ENCODE data around the gene ST6GALNAC1. TPM values are rescaled to one million over a fixed set of nuclear protein-coding genes. Genes with fewer than 3 reads are reported as not detected.

Gene ST6GALNAC1
- total and polyA plus RNA-seq, 2 of the 8 experiments (the other 6 are each of a cell fraction or from before 2014, with no cell fraction given): not detected

DNA sequence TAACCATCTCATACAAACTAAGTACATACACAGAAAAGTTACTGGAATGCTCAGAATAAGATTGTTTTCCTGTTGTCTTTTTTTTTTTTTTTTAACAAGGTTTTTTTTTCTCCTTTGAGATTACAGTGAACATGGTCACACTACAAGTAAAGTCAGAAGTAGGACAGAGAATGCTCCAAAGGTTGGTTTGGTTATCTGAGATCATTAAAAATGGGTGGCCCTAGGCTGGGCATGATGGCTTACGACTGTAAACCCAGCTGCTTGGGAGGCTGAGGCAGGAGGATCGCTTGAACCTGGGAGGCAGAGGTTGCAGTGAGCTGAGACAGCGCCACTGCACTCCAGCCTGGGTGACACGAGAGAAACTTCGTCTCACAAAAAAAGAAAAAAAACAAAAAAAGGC is 6.9 kb upstream of the ST6GALNAC1 start:
- no peak overlapping the region for H2BK20ac ChIP-seq (ENCODE audit: low read length)
- H3K79me2 ChIP-seq (ENCODE audit: control insufficient read depth in 1 of 2, insufficient read depth in 2 of 2, low read length in 2 of 2): no peaks in the 10 kb centered on the region
- WGBS, 2 experiments (ENCODE audit: extremely low coverage in 1 of 2, insufficient coverage in 1 of 2, insufficient read length in 1 of 2, insufficient replicate concordance in 2 of 2, low coverage in 1 of 2, low lambda C conversion rate in 2 of 2, missing lambda C conversion rate in 1 of 2): 88% methylated on average over 5 of the region's 5 CpGs; no CpG with 5 or more reads in 1 of the 2 experiments
- no peaks in the 10 kb centered on the region for H3K23me2 ChIP-seq (ENCODE audit: low read depth, low read length)
- H4K20me1 ChIP-seq (replicated peaks in 1 of 2; ENCODE audit: control insufficient read depth in 1 of 2, insufficient read depth in 2 of 2, low read length in 2 of 2): no peaks in the 10 kb centered on the region
- H3K4me2 ChIP-seq (ENCODE audit: insufficient read depth in 1 of 2, low read depth in 2 of 2, low read length in 2 of 2): no peak overlapping the region
- H3K9ac ChIP-seq (replicated peaks in 1 of 4; ENCODE audit: extremely low read depth in 1 of 4, low read depth in 3 of 4, low read length in 3 of 4): no peak overlapping the region
- no peak overlapping the region for H2AK5ac ChIP-seq (ENCODE audit: low read depth, low read length)
- no peak overlapping the region for H2AFZ ChIP-seq (ENCODE audit: low read length)
- H3K56ac ChIP-seq (replicated peaks; ENCODE audit: insufficient read length, low read depth, low read length): no peak overlapping the region
- H2BK5ac ChIP-seq (ENCODE audit: low read depth, low read length): no peak overlapping the region
- no peak overlapping the region for H3K23ac ChIP-seq (ENCODE audit: insufficient read length)
- H3K4me3 ChIP-seq (ENCODE audit: extremely low read depth in 1 of 4, insufficient read depth in 2 of 4, low read depth in 3 of 4, low read length in 4 of 4): no peak overlapping the region
- no peak overlapping the region for H2BK12ac ChIP-seq (ENCODE audit: low read depth, low read length)
- H3K27me3 ChIP-seq (replicated peaks in 1 of 4; ENCODE audit: control insufficient read depth in 3 of 4, extremely low read depth in 1 of 4, insufficient read depth in 3 of 4, low read length in 3 of 4): no peaks in the 10 kb centered on the region
- DNase-seq (ENCODE audit: low read depth in 1 of 2, low spot score in 2 of 2) (no peak), FAIRE-seq (no peak)
- no peak overlapping the region for H4K91ac ChIP-seq (replicated peaks; ENCODE audit: insufficient read length, low read length)
- H3K4me1 ChIP-seq (replicated peaks in 1 of 4; ENCODE audit: control insufficient read depth in 3 of 4, insufficient read depth in 4 of 4, low read length in 3 of 4): no peaks in the 10 kb centered on the region
- 0 out of 4 replicates have a peak, but pooled peaks cover 0 to 3% of the 10 kb centered on the region in 2 experiments for H3K9me3 ChIP-seq (ENCODE audit: insufficient read depth in 2 of 2, low read depth in 1 of 2, low read length in 1 of 2)
- H3K27ac ChIP-seq (ENCODE audit: low read depth, low read length): no peak overlapping the region
- no peak overlapping the region for H2BK15ac ChIP-seq (ENCODE audit: low read length)
- H3K14ac ChIP-seq (ENCODE audit: insufficient read length): no peak overlapping the region
- H3K79me1 ChIP-seq (ENCODE audit: low read depth, low read length): no peaks in the 10 kb centered on the region
- no peak overlapping the region for H3K4ac ChIP-seq (replicated peaks; ENCODE audit: insufficient read length, low read depth, low read length)
- no peak overlapping the region for H4K5ac ChIP-seq (ENCODE audit: insufficient read length, low read depth, low read length)
- H2BK120ac ChIP-seq (replicated peaks; ENCODE audit: low read depth, low read length): no peak overlapping the region
- H3K18ac ChIP-seq (ENCODE audit: extremely low read depth, low read length): no peak overlapping the region
- POLR2A ChIA-PET (ENCODE audit: partially characterized antibody): no interaction called here
- no peaks in the 10 kb centered on the region for H3K36me3 ChIP-seq (ENCODE audit: control insufficient read depth in 2 of 4, insufficient read depth in 4 of 4, low read length in 3 of 4)
- H4K8ac ChIP-seq (ENCODE audit: extremely low read depth, insufficient read depth, low read length): no peak overlapping the region
- CTCF ChIA-PET (ENCODE audit: partially characterized antibody): interaction anchor here (1.0 to 2.1 kb wide), 4 partner anchors 24 to 30 kb away, joined by 3 to 5 read pairs (median 4); no protein-coding TSS in a partner anchor
- TF ChIP-seq TEAD4 (IDR thresholded peaks at IDR 0.05; ENCODE audit: low read depth, low read length): no peak
- TF ChIP-seq, protein P1, sequence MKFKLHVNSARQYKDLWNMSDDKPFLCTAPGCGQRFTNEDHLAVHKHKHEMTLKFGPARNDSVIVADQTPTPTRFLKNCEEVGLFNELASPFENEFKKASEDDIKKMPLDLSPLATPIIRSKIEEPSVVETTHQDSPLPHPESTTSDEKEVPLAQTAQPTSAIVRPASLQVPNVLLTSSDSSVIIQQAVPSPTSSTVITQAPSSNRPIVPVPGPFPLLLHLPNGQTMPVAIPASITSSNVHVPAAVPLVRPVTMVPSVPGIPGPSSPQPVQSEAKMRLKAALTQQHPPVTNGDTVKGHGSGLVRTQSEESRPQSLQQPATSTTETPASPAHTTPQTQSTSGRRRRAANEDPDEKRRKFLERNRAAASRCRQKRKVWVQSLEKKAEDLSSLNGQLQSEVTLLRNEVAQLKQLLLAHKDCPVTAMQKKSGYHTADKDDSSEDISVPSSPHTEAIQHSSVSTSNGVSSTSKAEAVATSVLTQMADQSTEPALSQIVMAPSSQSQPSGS (IDR thresholded peaks at IDR 0.05; ENCODE audit: low read length): no peak
